Parathyroid adenoma (tissue), 2 donors: ENCODE results near the gene ZNF19.

Source experiments
- H2AFZ ChIP-seq: fragments of 300-600 bp; sonication (generic); one replicate; pipeline ENCODE4 v1.7.0; 2017; ENCODE audit warnings: antibody characterized with exemption, mild to moderate bottlenecking
- H3K27ac ChIP-seq: fragments of 300-600 bp; sonication (generic); one replicate; pipeline ENCODE4 v1.7.0; 2017
- H3K27me3 ChIP-seq: fragments of 300-600 bp; sonication (generic); one replicate; pipeline ENCODE4 v1.7.0; 2017; ENCODE audit warnings: low read length; ENCODE audit not compliant: control insufficient read depth, insufficient read depth
- H3K36me3 ChIP-seq: fragments of 300-600 bp; sonication (generic); one replicate; pipeline ENCODE4 v1.7.0; 2017; ENCODE audit warnings: low read length; ENCODE audit not compliant: control insufficient read depth, insufficient read depth
- H3K4me1 ChIP-seq: fragments of 300-600 bp; sonication (generic); one replicate; pipeline ENCODE4 v1.7.0; 2017; ENCODE audit warnings: control low read depth
- H3K4me2 ChIP-seq: fragments of 300-600 bp; sonication (generic); one replicate; pipeline ENCODE4 v1.7.0; 2017; ENCODE audit warnings: low read length
- H3K4me3 ChIP-seq: fragments of 300-600 bp; sonication (generic); one replicate; pipeline ENCODE4 v1.7.0; 2017; ENCODE audit warnings: low read depth, low read length
- H3K79me2 ChIP-seq: fragments of 300-600 bp; sonication (generic); one replicate; pipeline ENCODE4 v1.7.0; 2017; ENCODE audit warnings: control low read depth
- H3K9ac ChIP-seq: fragments of 300-600 bp; sonication (generic); one replicate; pipeline ENCODE4 v1.7.0; 2017; ENCODE audit warnings: mild to moderate bottlenecking
- H3K9me3 ChIP-seq: fragments of 300-600 bp; sonication (generic); one replicate; pipeline ENCODE4 v1.7.0; 2017; ENCODE audit warnings: low read length; ENCODE audit not compliant: control insufficient read depth
- CTCF ChIP-seq: fragments of 300-600 bp; sonication (generic); IDR thresholded peaks from one replicate; pipeline ENCODE4 v1.7.0; 2017; ENCODE audit warnings: antibody characterized with exemption, mild to moderate bottlenecking
- donor health status: primary hyperparathyroidism.

Gene ZNF19

GRCh38 chr16:71429581-71429980, 59.5 kb downstream of the ZNF19 start:
- Histone ChIP-seq H3K27ac (peak overlapping the region; percentile 64), H3K27me3 (no peaks in the 10 kb centered on the region), H3K4me3 (no peak overlapping the region), H3K4me1 (peaks cover 24% of the 10 kb centered on the region), H3K4me2 (no peak overlapping the region), H2AFZ (peak overlapping the region; percentile 78), H3K79me2 (no peaks in the 10 kb centered on the region), H3K36me3 (no peaks in the 10 kb centered on the region), H3K9ac (no peak overlapping the region), H3K9me3 (no peaks in the 10 kb centered on the region)
- TF ChIP-seq CTCF: no peak

GRCh38 chr16:71428883-71429282, 60.2 kb downstream of the ZNF19 start:
- Histone ChIP-seq H3K4me2 (no peak overlapping the region), H3K4me3 (no peak overlapping the region), H3K9me3 (no peaks in the 10 kb centered on the region), H3K27ac (no peak overlapping the region), H3K79me2 (no peaks in the 10 kb centered on the region), H3K4me1 (peaks cover 24% of the 10 kb centered on the region), H2AFZ (peak overlapping the region; percentile 30), H3K27me3 (no peaks in the 10 kb centered on the region), H3K9ac (no peak overlapping the region), H3K36me3 (no peaks in the 10 kb centered on the region)
- no peak for TF ChIP-seq CTCF

GRCh38 chr16:71428385-71428784, 60.7 kb downstream of the ZNF19 start:
- Histone ChIP-seq H3K27ac (no peak overlapping the region), H3K4me3 (no peak overlapping the region), H3K4me2 (no peak overlapping the region), H3K9me3 (no peaks in the 10 kb centered on the region), H3K4me1 (peaks cover 24% of the 10 kb centered on the region), H3K79me2 (no peaks in the 10 kb centered on the region), H3K9ac (no peak overlapping the region), H3K27me3 (no peaks in the 10 kb centered on the region), H2AFZ (no peak overlapping the region), H3K36me3 (no peaks in the 10 kb centered on the region)
- TF ChIP-seq CTCF: no peak

- no peak overlapping the region for H3K9ac ChIP-seq
- H2AFZ ChIP-seq: no peak overlapping the region
- no peak for TF ChIP-seq CTCF
- H3K4me2 ChIP-seq: no peak overlapping the region
- H3K4me1 ChIP-seq: peaks cover 23% of the 10 kb centered on the region
- no peaks in the 10 kb centered on the region for H3K36me3 ChIP-seq
- H3K27me3 ChIP-seq: no peaks in the 10 kb centered on the region
- H3K27ac ChIP-seq: no peak overlapping the region
- H3K9me3 ChIP-seq: no peaks in the 10 kb centered on the region
- no peaks in the 10 kb centered on the region for H3K79me2 ChIP-seq
- H3K4me3 ChIP-seq: no peak overlapping the region
These were observed 62.1 kb downstream of the ZNF19 start for GRCh38 chr16:71426880-71427615.
